Gastrocnemius medialis (tissue), 4 donors: ENCODE measurements around the gene VAT1. TPM values are rescaled to one million over a fixed set of nuclear protein-coding genes. Genes with fewer than 3 reads are reported as not detected.

ENCODE experiments used
- ATAC-seq, 2 donors: fragments of 150-250 bp; one replicate each; pipeline ENCODE4 v1.9.1; 2016
- DNase-seq, 2 donors: peaks; one replicate each; pipeline ENCODE4 v3.0.0-alpha.2; 2019
- H3K27ac ChIP-seq, 4 donors: fragments of 200-600 bp; sonication (generic); 1 replicate in 1 of 4; 2 replicates in 3 of 4; pipeline ENCODE4 v1.5.1; 2016 to 2018; ENCODE audit warnings: mild to moderate bottlenecking in 2 of 4, moderate library complexity in 1 of 4
- H3K27me3 ChIP-seq, 3 donors: fragments of 200-600 bp; sonication (generic) in 2 of 3; 1 replicate in 1 of 3; 2 replicates in 2 of 3; pipeline versions ENCODE4 v1.5.1 to v1.6.0; 2016 to 2019; ENCODE audit warnings: mild to moderate bottlenecking in 1 of 3, moderate library complexity in 1 of 3
- H3K36me3 ChIP-seq, 2 donors: fragments of 200-600 bp; sonication (generic) in 1 of 2; one replicate each; pipeline ENCODE4 v1.5.1; 2017 to 2018
- H3K4me1 ChIP-seq, 2 donors: fragments of 200-600 bp; sonication (generic) in 1 of 2; one replicate each; pipeline ENCODE4 v1.5.1; 2016 to 2017; ENCODE audit warnings: mild to moderate bottlenecking in 2 of 2
- H3K4me3 ChIP-seq, 4 donors: fragments of 200-600 bp; sonication (generic) in 3 of 4; 1 replicate in 1 of 4; 2 replicates in 3 of 4; pipeline ENCODE4 v1.5.1; 2016 to 2019; ENCODE audit warnings: mild to moderate bottlenecking in 2 of 4
- H3K9me3 ChIP-seq, 3 donors: fragments of 200-600 bp; sonication (generic) in 2 of 3; 1 replicate in 1 of 3; 2 replicates in 2 of 3; pipeline ENCODE4 v1.5.1; 2016 to 2019
- CTCF ChIP-seq, 5 experiments: fragments of 450-650 bp in 3 of 5; fragments of 200-600 bp in 2 of 5; sonication (generic) in 2 of 5; IDR thresholded peaks in 4 of 5; conservative IDR thresholded peaks in 1 of 5; 1 replicate in 4 of 5; 2 replicates in 1 of 5; pipeline ENCODE4 v1.5.1; 2016 to 2019; ENCODE audit warnings: antibody characterized with exemption in 5 of 5, mild to moderate bottlenecking in 3 of 5, moderate library complexity in 3 of 5
- POLR2A ChIP-seq, 2 donors: fragments of 450-650 bp; IDR thresholded peaks; one replicate each; pipeline ENCODE4 v1.6.1; 2017; ENCODE audit warnings: antibody characterized with exemption in 2 of 2, mild to moderate bottlenecking in 2 of 2, moderate library complexity in 2 of 2
- in situ Hi-C, 4 donors: fragments of 200-750 bp; cut with MboI; loops; one replicate each; pipeline versions ENCODE4 v1.15.0 to v1.8.0; 2017; ENCODE audit warnings: low sequenced_read_pairs in 4 of 4
- intact Hi-C: fragments of 100-400 bp; cut with DNase I; formaldehyde crosslinking; loops from one replicate; pipeline ENCODE4 v1.15.1; 2023; ENCODE audit warnings: low total_unique reads
- total RNA-seq, 4 donors: library from RNA; depleted of rRNA; stranded (reverse); fragments of >200 nt; gene quantifications; one replicate each; pipeline versions ENCODE4 v1.1.0 to v1.2.3, GENCODE V29; 2016

VAT1 gene
- total RNA-seq, 4 donors from 2014 or later, result 18.0 to 49.5 (median 35.8) TPM

- ATAC-seq (no peak), DNase-seq (no peak)
- Histone ChIP-seq H3K9me3 (no peaks in the 10 kb centered on the region), H3K27me3 (no peaks in the 10 kb centered on the region), H3K36me3 (no peaks in the 10 kb centered on the region), H3K27ac (no peak overlapping the region), H3K4me3 (no peak overlapping the region), H3K4me1 (peaks cover 0 to 4% of the 10 kb centered on the region in 2 donors)
- in situ Hi-C loops (loop anchor here in 1 of 4 donors (10.0 kb wide), 1 partner anchor 90 kb away; the partner anchor contains the start of gene BRCA1), intact Hi-C loops (no loop called here)
- TF ChIP-seq CTCF (IDR thresholded peaks at IDR 0.05 in 4 of 5, conservative IDR thresholded peaks at IDR 0.05 in 1 of 5) (no peak), POLR2A (IDR thresholded peaks at IDR 0.05) (no peak)
Measured at GRCh38 chr17:43034894-43035293, 12.7 kb upstream of the VAT1 start.

DNA sequence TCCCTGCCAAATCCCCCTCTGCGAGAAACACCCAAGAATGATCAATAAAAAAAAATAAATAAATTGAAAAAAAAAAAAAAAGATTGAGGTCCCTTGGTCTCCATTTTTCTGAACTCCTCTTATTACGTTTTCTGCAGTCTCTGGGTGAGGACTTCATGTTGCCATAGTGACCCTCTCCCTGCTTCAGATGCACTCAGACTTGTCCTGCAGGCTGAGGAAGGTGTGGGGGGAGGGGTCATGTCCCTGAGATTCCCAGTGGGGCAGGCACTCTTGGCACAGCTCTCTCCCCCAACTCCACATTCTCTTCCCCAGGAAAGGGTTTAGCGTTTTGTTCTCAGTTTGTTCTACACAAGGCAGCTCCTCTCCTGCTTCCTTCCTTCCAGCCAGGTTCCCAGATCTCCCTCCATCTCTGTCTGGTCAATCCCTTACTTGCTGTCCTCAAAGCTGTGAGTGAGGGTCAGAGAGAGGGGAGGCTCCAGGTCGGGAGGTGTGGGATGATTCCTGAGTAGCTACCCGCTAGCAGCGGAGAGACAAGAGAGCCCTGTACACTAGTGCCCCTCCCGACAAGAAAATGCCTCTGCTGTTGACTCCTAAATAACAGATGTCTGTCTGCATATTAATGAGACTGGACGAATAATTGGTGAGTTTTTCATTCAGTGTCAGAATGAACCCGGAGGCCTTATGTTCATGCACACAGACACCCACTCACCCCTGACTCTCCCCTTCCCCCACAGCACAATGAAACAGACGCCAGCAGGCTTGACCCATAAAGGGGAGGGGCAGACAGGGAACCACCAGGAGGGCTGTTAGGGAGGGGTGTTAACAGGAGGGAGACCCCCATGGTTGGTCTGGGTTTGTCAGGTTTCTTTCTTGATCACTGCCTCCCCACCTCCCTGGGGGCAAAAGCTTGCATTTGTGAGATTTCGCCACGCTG is 12.0 kb upstream of the VAT1 start:
- ATAC-seq (no peak), DNase-seq (no peak)
- no peak overlapping the region for H3K4me3 ChIP-seq
- in situ Hi-C loops, result loop anchor here in 1 of 4 donors (10.0 kb wide), 1 partner anchor 91 kb away; the partner anchor contains the start of gene BRCA1
- no peaks in the 10 kb centered on the region for H3K9me3 ChIP-seq
- H3K36me3 ChIP-seq, result no peaks in the 10 kb centered on the region
- TF ChIP-seq POLR2A (IDR thresholded peaks at IDR 0.05), result no peak
- TF ChIP-seq CTCF (IDR thresholded peaks at IDR 0.05 in 4 of 5, conservative IDR thresholded peaks at IDR 0.05 in 1 of 5), result no peak
- H3K4me1 ChIP-seq, result peaks cover 3 to 4% of the 10 kb centered on the region in 2 donors
- no peak overlapping the region for H3K27ac ChIP-seq
- no peaks in the 10 kb centered on the region for H3K27me3 ChIP-seq
- intact Hi-C loops, result no loop called here

DNA sequence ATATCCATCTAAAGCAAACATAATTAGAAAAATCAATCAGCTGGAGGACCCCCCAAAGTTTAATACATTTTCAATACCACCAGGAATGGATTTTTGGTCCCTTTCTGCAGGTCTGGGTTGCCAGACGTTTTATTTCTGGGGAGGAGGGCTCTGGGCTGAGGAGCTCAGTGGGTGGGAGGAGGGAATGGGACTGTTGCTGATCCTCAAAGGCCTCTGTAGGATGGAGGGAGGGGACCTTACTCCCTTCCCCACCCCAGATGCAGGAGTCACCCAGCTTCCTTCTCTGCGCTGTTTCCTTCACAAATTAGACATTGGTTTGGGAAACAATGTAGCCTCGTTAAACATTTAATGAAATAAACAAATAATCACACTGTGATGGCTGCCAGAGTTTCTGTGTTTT is 9.5 kb upstream of the VAT1 start:
- TF ChIP-seq CTCF (IDR thresholded peaks at IDR 0.05 in 4 of 5, conservative IDR thresholded peaks at IDR 0.05 in 1 of 5) (no peak), POLR2A (IDR thresholded peaks at IDR 0.05) (no peak)
- Histone ChIP-seq H3K4me1 (peaks cover 4 to 6% of the 10 kb centered on the region in 2 donors), H3K36me3 (no peaks in the 10 kb centered on the region), H3K4me3 (no peak overlapping the region), H3K27me3 (no peaks in the 10 kb centered on the region), H3K9me3 (no peaks in the 10 kb centered on the region), H3K27ac (no peak overlapping the region)
- DNase-seq (no peak), ATAC-seq (no peak)
- intact Hi-C loops (no loop called here), in situ Hi-C loops (loop anchor here in 1 of 4 donors (10.0 kb wide), 1 partner anchor 93 kb away; the partner anchor contains the start of gene BRCA1)

- TF ChIP-seq CTCF (IDR thresholded peaks at IDR 0.05 in 4 of 5, conservative IDR thresholded peaks at IDR 0.05 in 1 of 5), result no peak
- TF ChIP-seq POLR2A (IDR thresholded peaks at IDR 0.05), result no peak
- H3K9me3 ChIP-seq, result no peaks in the 10 kb centered on the region
- DNase-seq (no peak), ATAC-seq (peak; percentile 28 to 45)
- no peaks in the 10 kb centered on the region for H3K36me3 ChIP-seq
- in situ Hi-C loops, result loop anchor here in 1 of 4 donors (10.0 kb wide), 1 partner anchor 95 kb away; the partner anchor contains the start of gene BRCA1
- H3K27me3 ChIP-seq, result no peaks in the 10 kb centered on the region
- intact Hi-C loops, result no loop called here
- peak overlapping the region in 2 of 4 donors; percentile 63 to 73 for H3K27ac ChIP-seq
- peaks cover 4 to 6% of the 10 kb centered on the region in 2 donors for H3K4me1 ChIP-seq
- no peak overlapping the region for H3K4me3 ChIP-seq
Measured at GRCh38 chr17:43030137-43030767, 8.1 kb upstream of the VAT1 start.
